HG03039 (cell line): Measurements from ENCODE around the gene ATXN1.
A peak's percentile ranks its signal among the peaks of the same experiment; 100 is the strongest.
"Not testable (repeated sequence)": the region's sequence is repeated elsewhere in the genome, so short reads cannot be mapped to it uniquely, and the experiment has no call there.

Experiments used
- ATAC-seq: cut with Tn5 transposase; IDR thresholded peaks from one replicate; pipeline ENCODE4 v1.9.1; 2021; ENCODE audit warnings: mild to moderate bottlenecking, moderate library complexity; ENCODE audit not compliant: unreplicated experiment

ATXN1 gene

DNA sequence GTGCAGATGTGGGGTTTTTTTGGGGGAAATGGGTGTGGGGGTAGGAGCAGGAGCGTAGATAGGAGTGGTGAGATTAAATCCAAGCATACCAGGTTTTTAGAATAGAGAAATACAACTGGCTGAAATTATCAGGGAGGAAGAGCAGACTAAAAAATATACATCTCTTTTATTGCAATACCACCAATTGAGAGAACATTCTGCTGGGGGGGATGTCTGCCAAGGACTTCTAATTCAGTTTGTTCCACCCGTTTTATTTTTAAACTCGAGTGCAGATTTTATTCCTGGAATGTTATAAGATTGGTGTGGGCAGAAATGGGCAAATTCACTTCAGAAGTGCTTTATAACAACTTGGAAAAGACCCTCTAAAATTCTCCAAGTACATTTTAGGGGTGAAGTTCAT lies 330.2 kb downstream of the ATXN1 start:
- no peak for ATAC-seq

DNA sequence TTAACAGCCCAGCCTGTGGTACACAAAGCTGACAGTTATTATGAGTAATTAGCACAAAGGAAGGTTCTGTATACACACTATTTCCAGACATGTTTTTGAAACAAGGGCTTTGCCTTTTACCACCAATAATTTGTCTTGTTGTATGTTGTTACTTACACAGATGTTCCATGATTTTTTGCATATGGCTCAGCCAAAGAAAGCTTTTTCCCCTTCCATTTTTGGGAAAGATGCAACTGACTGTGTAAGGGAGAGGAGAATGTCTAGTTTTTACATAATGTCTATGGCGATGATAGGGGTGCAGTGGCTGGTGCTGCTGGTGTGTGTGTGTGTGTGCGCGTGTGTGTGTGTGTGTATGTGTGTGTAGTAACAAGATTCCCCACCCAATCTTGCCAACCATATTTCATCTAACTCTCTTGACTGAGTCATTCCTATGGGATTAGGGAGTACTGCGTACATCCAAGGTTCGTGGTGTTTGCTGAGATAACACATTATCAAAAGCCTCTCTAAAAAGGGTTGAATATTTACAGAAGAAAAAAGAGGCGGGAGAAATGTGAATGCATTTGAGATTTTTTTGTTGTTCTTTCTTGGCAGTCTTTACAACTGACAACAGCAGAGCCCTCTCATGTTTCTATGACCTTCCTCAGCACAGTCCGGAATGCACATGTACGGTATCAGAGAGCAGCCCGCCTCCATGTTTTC lies 330.7 kb downstream of the ATXN1 start:
- ATAC-seq, result no peak

DNA sequence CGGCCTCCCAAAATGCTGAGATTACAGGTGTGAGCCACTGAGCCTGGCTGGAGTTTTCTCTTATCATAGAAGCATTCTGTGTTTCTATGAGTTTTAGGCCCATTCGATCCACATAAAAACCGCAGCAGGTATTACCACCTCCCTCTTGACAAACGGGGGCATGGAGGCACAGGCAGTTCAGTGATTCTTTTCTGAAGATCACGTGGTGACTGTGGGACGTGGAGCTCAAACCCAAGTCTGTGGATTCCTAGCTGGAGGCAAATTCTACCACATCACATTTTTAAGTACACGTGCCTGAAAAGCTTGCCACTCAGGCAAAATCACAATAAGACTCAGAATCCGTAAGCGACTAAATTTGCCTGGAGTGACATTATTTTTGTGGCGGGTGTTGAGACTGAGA lies 331.6 kb downstream of the ATXN1 start:
- ATAC-seq, result no peak

DNA sequence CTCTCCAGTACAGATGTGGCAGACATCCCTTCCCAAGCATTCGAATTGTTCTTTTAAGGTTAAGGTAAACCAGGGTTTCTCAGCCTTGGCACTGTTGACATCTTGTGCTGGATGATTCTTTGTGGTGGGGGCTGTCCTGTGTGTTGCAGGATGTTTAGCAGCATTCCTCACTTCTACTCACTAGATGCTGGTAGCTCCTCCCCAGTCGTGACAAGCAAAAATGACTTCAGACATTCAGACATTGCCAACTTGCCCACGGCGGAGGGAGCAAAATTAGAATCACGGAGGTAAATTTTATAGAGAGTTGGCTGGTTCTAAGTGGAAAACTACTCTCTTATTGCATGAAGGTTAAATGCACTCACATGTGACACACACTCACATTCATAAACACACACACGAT lies 334.1 kb downstream of the ATXN1 start:
- ATAC-seq, result no peak

DNA sequence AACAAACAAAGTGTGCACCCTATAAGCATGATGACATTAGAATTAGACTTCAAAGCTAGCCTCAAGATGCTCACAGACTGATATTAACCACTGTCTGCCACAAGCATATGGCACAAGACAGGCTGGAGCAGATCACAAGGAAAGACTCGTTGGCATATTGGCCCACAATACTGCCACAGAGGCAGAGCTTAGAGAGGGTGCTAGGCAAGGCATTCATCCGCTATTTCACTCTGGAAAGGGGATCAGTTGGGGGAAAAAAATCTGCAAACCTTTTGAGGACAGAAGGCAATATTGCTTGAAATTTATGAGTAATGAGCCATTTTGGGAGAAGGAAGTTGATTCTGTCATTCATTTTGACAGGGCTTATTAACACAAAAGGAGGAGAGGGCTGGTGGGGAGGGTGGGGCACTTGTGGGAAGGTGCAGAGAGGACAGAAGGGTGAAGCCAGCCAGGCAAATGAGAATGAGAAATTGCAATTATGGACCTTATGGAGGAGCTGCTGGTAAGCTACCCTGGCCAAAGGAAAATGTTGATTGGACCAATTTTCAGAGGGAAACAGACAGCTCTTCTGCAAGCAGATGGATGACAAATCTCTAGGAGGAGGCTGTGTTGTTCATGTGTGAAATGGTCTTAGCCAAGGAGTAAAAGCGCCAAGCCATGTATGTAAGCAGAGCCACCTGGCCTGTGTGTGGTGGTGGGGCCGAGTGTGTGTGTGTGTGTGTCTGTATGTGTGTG lies 335.2 kb downstream of the ATXN1 start:
- ATAC-seq, result no peak

DNA sequence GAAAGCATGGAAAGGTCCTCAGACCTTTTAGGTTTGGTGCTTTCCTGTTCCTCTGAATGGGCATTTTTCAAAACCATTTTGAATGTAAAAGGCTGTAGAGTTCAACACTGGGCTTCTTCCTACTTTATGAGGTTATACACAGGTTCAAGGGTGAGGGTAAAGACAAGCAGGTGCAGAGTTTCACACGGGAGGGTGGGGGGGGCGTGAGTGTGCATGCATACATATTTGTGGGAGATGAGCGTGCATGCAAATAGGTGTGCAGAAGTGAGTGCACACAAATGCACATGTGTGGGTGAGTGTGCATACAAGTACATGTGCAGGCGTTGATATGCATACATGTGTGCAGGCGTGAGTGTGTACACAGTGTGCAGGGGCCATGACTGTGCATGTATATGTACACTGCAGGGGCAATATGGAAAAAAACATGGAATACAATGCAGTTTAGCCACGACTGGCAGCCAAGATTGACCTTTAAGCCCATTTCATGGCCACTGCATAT lies 339.7 kb downstream of the ATXN1 start:
- peak; percentile 5 for ATAC-seq

DNA sequence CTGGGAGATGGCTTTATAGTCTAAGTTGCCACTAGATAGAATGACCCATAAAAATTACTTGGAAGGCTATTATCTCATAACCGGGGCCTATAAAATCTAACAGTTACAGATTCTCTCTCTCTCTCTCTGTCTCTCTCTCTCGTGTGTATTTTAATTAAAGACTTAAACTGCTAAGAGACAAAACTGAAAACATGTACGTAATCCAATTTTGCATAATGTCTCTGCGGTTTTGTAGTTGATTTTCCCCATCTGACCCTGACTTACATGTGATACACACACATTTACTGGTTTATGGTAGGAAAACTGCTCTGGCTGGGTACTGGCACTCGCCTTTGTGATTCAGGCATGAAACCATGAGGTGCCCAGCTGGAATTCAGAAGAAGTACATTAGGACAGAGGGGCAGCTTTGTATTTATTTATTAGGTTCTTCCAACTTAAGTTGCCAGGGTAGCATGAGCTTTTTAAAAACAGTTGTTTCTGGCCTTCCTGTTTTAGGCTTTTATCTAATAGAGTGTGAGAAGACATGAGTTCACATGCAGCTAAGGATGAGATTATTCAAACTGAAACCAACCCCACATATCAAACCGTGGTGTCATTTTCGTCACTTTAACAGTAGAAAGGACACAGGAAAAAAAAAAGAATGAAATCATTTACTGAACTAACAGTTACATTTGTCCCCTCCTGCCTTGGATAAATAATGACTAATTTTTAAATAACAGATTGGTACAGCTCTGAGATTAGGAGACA lies 340.4 kb downstream of the ATXN1 start:
- ATAC-seq, result peak; percentile 56

DNA sequence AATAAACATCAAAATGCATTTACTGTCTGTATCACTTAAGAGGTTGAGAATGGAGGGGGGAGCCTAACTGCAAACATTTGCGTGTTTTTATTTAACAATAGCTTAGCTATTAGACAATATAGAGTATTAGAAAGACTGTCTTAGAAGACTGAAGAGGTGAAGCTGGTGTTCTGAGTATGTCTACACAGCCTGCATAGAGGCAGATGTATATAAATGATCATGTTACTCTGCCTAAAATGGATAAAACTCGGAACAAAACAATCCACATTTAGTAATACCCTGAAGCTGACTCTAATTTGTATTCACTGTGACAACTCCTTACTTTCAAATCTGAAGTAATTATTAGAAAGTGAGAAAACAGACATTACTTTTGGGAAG lies 340.9 kb downstream of the ATXN1 start:
- peak; percentile 10 for ATAC-seq

DNA sequence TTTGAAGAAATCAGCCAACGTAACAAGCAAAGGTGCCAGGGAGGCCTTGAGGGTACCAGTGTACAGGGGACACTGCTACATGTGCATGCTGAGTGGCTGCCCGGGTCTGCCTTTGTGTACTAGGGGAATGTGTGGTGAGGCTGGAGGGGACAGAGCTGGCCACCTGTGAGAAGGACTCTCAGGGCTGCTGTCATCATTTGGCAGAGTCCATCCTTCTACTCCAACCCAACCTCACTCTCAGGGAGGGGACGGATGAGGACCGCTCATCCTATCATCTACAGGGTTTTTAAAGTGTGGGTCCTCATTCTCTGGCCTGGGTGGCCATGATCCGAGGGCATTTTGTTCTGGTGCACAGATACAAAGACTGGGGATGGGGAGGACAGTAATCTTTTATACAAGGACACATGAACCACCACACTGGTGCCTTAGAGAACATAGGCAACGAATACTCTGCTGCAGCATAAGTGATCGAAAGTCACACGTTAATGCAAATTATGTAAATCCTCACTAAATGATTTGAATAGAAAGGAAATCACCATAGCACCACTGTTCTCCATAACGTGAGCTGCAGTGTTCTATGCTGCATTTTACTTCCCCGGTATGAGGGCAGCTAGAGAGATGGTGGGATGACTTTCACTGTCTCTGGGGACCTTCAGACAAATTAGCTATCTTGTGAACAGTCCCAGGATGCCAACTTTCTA lies 341.5 kb downstream of the ATXN1 start:
- ATAC-seq, result peak; percentile 48

DNA sequence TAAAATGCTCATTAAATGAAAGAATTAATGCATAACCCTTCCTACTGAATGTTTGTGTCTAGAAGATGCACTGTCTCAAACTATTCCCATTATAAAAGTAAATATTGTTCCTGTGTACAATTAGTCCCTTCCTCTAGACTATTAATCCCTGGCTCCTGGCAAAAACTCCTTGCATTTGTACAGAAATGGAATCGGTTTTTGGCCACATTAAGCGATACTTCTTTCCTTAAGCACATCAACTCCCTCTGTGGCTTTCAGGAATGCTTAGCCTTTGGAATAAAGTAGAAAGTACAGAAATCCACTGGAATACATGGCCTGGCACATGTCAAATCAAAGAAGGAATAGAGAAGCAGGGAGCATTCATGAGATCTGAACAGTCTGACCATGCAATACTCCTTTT lies 343.1 kb downstream of the ATXN1 start:
- ATAC-seq, result no peak

DNA sequence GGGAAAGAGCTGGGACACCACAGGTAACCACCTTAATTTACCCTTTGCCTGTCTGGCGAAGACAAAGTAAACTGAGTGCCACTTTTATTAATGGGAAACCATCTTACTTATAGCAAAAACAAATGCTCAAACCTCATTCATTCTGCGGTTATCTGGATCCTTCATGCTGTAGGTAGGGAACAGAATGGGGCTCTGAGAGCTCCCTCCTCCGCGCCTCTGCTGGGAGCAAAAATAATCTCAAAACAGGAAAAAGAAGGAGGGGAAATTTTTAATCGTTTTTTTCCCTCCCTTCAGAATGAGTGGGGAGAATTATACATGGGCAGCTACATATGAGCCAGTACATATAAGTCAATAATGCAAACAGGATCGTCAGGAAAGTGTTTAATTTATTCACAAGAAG lies 345.6 kb downstream of the ATXN1 start:
- no peak for ATAC-seq

DNA sequence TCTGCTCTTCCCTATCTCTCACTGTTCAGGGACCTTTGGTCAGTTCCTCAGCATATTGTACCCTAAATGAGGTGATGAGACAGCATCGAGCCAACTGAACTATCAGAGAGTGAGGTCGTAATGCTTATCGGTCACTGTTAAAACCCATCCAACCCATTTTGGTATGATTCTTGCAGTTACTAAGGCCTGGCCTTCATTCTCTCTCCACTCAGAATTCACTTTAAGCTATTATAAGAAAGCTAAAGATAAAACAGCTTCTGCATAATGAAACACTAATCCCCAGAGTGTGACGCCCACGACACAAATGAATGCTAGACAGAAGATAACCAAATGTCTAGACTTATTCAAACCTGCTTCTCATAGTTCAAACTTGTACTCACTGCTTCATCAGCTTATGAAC lies 347.1 kb downstream of the ATXN1 start:
- ATAC-seq, result peak; percentile 71

DNA sequence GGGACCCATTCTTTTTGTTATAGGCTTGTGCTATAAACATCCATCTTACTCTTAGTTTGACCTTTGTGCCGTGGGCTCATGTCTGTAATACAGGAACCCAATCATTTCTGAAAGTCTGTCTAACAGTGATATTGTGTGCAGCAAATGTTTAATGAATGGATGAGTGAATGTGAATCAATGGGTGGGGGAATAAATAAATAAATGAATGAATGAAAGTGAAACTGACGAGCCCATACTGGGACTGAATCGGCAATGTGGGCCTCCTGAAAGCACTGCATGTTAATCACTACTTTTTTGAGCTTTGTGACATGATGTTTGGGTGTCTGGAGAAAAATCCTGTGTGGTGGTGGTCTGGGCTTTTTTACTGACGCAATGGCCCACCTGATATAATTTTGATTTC lies 347.9 kb downstream of the ATXN1 start:
- ATAC-seq, result no peak

DNA sequence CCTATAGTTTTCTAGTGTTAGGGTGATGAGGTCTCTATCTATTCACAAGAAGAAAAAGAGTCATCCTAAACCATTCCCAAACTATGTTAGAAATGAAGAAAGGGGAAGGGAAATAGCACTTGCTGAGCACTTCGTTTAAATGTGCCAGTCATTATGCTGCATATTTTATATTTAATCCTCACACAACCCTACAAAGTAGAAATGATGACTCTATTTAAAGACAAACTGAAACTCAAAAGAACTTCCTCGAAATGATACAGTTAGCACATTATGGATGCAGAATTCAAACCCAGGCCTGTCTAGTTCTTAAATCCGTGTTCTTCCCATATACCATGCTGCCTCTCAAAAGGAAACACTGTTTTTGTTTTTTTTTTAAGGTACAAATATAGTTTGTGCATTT lies 348.3 kb downstream of the ATXN1 start:
- no peak for ATAC-seq

DNA sequence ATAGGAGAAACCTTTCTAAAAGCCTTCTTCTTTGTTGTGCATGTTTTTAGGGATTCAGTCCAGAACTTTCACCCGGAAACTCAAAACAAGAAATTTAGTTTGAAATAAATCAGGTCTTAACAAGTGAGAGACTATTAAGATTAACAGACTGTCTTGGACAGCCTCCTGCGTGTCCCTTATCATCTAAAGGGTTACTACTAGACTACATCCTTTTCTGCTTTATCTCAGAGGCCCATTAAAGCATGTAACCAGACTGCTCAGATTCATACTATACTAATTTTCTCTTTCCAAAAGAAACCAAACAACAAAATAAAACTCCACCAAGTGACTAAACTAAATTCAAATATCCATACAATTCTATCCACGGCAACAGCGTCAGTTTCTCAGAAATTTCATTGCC lies 349.1 kb downstream of the ATXN1 start:
- ATAC-seq, result no peak

DNA sequence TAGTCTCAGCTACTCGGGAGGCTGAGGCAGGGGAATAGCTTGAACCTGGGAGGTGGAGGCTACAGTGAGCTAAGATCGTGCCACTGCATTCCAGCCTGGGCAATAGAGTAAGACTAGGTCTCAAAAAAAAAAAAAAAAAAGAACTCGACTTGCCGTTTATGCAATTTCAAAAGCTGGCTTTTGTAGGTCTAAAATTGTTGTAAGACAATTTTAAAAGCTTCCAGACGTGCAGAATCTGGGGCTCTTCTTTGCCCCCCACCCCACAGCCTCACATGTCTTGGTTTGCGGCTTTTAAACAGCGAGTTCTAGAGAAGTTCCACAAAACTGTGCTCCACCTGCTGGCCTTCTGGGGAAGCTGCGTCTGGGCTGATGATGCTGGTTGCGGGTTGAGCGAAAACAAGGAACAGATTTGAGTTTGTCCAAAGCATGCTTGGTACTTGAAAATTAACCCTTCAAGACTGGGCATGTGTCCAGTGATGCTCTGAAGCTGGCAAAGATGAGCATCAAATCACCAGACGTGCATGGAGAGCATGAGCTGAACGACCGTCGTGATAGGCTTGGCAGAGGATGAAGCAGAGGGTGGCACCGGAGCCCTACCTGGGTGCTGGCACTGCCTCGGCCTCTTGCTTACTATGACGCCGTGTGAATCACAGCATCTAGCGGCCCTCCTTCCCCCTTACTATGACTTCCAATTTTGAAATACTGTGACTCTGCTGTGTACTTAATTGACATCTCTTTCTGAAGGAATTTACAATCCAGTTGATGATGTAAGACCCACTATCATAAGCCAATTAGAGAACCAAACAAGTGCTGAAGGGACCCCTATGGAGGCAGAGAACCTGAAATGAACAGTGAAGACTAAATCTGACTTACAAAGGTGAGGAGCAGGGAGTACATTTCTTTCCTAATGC lies 351.5 kb downstream of the ATXN1 start:
- ATAC-seq, result no peak

DNA sequence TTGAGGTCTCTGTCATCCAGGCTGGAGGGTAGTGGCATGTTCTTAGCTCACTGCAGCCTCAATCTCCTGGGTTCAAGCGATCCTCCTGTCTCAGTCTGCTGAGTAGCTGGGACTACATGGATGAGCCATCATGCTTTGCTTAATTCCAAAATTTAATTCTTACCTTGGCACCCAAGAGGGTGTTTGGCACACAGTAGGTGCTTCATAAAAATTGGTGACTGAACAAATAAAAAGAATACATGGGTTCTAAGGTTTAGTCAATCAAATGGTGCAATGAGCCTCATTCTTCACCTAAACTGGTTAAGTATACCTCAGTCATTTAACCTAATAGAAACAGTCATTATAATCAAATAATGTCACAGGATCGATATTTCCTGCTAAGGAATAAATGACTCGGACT lies 352.5 kb downstream of the ATXN1 start:
- ATAC-seq, result no peak

DNA sequence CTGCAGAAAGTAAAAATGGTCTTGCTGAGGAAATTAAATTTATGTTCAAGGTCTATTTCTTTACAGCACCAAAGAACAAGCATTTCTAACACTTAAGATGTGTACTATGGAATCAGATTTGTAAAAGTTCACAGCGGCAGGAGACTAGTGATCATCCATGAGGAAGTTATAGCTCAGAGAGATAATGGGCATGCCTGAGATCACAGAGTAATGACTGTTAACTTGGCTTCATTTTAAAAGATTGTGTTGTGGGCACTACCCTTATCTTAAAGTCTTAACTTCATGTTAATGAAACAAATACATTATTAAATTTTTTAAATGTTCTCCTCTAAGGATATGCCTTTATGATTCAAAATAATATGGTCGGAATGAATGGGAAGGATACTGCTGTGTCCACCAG lies 354.3 kb downstream of the ATXN1 start:
- no peak for ATAC-seq

DNA sequence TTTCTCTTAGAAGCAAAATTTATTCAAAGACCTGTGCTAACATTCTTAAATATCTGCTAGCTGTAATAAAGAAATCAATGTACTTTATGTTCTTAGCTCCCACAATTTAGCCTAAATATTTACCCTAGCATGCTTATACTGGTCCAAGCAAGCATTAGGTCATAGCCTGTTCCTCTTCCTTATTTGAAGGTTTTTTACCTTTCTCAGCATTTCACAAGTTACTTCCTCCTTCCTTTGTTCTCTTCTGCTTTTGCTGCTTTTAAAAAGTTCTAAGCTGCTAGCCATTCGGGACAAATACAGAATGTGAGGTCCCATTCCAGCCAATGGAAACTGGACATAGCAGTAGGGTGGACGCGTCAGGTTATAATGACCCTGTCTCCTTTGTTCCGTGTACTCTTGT lies 354.7 kb downstream of the ATXN1 start:
- not testable (repeated sequence) for ATAC-seq

DNA sequence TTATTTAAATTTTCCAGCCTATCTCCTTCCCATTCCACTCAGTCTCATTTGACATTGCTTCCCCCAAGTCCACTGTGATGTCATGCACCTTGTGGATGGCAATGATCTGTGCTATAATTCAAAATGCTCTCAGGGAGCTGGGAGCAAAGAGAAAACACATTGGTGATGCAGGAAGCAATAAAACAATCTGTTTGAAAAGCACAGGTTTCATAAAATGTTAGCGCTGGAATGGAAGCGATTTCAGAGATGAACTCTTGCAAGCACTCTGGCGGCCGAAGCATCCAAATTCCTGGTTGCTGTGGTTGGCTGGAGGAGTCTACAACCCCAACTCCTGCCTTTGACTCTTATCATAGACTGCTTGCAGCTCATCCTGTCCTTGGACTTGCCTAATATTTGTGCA lies 355.9 kb downstream of the ATXN1 start:
- no peak for ATAC-seq
